GM19372 (cell line): ENCODE data around the gene TECTA.
"Not testable (repeated sequence)": the region's sequence is repeated elsewhere in the genome, so short reads cannot be mapped to it uniquely, and the experiment has no call there.

Experiments used
- ATAC-seq: cut with Tn5 transposase; IDR thresholded peaks from one replicate; pipeline ENCODE4 v1.9.1; 2021; ENCODE audit warnings: mild to moderate bottlenecking, low read depth, moderate library complexity; ENCODE audit not compliant: unreplicated experiment

TECTA gene

GRCh38 chr11:121163658-121164308, 62.7 kb downstream of the TECTA start:
- ATAC-seq, result no peak

GRCh38 chr11:121177629-121178028, 76.6 kb downstream of the TECTA start:
- ATAC-seq, result not testable (repeated sequence)

GRCh38 chr11:121179306-121179705, 78.3 kb downstream of the TECTA start:
- no peak for ATAC-seq

- no peak for ATAC-seq
These were observed 79.1 kb downstream of the TECTA start for GRCh38 chr11:121180183-121180582.

GRCh38 chr11:121188776-121189175, 87.7 kb downstream of the TECTA start:
- ATAC-seq, result no peak

GRCh38 chr11:121191818-121192217, 90.8 kb downstream of the TECTA start:
- no peak for ATAC-seq

- no peak for ATAC-seq
These were observed 93.9 kb downstream of the TECTA start for GRCh38 chr11:121194731-121195596.

- no peak for ATAC-seq
These were observed 97.4 kb downstream of the TECTA start for GRCh38 chr11:121198491-121198890.

- no peak for ATAC-seq
These were observed 98.5 kb downstream of the TECTA start for GRCh38 chr11:121199516-121199915.

GRCh38 chr11:121206810-121207209, 105.8 kb downstream of the TECTA start:
- no peak for ATAC-seq

- ATAC-seq, result no peak
These were observed 106.6 kb downstream of the TECTA start for GRCh38 chr11:121207485-121208115.

GRCh38 chr11:121210445-121211080, 109.5 kb downstream of the TECTA start:
- ATAC-seq, result no peak

- ATAC-seq, result no peak
These were observed 110.6 kb downstream of the TECTA start for GRCh38 chr11:121211626-121212025.

- ATAC-seq, result no peak
These were observed 111.7 kb downstream of the TECTA start for GRCh38 chr11:121212536-121213361.

- no peak for ATAC-seq
These were observed 112.4 kb downstream of the TECTA start for GRCh38 chr11:121213362-121213893.

GRCh38 chr11:121214861-121215260, 113.8 kb downstream of the TECTA start:
- no peak for ATAC-seq

GRCh38 chr11:121221496-121222200, 120.6 kb downstream of the TECTA start:
- no peak for ATAC-seq

GRCh38 chr11:121223161-121223560, 122.1 kb downstream of the TECTA start:
- no peak for ATAC-seq

- ATAC-seq, result no peak
These were observed 124.3 kb downstream of the TECTA start for GRCh38 chr11:121225382-121225781.
